ENCODE data around the gene RAB11FIP4.
A peak's percentile ranks its signal among the peaks of the same experiment; 100 is the strongest.

The RAB11FIP4 gene

DNA sequence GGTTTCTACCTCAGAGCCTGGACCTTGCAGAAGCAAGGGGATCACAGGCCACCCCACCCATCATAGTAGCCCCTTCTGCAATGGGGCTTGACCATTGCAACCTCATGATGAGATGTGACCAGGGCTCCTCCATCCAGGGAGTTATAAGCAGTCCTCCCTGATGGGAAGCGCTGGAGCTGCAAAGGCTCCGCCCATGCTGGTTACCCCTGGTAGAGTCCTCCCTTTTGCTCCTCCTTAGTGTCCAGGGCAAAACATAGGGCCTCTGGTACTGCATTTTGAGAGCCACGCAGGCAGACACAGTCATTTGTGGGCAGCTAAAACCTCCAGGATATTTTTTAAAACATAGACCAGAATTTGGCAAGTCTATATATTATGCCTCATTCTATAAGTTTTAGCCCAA is 161.1 kb downstream of the RAB11FIP4 start:
- no peak for DNase-seq

DNA sequence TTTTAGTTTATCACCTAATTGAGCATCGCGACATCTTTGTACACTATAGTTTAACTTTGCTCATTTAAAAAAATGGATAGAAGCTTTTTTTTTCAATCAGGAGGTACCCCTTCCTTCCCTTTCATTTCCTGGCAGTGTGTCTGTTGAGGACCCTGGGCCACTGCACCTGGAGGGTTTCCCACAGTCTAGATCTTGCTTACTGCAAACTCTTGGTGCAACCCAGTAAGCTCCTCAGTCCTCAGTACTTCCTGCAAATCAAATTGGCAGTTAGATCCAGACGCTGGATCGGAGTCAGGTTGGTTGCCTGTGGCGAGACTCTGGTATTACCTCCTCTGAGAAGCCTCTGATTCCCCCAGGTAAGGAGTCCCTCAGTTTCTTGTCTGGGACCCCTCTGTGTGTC is 162.0 kb downstream of the RAB11FIP4 start:
- no peak for DNase-seq

DNA sequence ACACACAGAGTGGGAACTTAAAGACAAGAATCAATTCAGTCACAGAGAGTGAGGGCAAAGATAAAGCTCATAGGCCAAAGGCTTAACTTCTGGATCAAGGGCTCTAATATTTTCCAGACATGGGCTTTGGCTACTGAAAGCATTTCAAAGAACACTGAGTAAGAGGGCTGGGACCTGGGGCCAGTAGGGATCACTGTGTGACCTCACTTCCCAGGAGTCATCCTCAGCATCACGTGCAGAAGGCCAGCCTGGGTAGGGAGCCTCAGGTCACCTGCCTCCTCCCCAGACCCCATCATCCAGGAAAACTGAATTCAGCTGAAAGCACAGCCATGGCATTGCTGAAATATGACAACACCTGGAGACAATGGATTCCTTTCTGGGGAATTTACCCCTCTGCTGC is 163.5 kb downstream of the RAB11FIP4 start:
- no peak for DNase-seq

DNA sequence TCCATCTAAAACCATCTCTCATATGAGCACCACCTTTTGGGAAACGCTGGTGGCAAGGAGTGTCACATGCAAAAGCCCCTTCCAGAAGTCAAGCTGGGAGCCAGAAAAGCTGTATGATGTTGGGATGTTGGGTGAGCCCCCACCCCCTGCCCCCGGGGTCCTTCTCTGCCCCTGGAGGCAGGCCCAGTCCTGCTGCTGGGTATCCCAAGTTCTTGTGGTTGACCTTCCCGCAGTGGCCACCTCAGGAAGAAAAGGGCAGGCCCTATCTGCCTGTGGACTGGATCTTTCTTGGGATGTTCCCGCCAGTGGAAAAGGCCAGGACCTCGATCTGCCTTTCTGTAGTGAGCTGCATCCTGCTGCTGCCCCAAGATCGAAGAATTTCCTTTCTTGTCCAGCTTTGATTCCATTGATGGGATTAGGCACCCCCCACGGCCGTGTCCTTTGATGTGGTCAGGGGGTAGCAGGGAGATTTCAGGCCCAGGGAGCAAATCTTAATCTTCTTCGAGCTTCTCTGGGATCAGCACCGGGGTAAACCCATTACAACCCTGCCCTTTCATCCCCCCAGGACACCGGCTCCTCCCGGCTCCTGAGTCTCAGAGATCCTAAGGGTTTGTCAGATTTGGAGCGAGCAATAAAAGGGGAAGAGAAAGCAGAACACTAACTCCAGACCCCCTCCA is 165.6 kb downstream of the RAB11FIP4 start:
- DNase-seq, result no peak

DNA sequence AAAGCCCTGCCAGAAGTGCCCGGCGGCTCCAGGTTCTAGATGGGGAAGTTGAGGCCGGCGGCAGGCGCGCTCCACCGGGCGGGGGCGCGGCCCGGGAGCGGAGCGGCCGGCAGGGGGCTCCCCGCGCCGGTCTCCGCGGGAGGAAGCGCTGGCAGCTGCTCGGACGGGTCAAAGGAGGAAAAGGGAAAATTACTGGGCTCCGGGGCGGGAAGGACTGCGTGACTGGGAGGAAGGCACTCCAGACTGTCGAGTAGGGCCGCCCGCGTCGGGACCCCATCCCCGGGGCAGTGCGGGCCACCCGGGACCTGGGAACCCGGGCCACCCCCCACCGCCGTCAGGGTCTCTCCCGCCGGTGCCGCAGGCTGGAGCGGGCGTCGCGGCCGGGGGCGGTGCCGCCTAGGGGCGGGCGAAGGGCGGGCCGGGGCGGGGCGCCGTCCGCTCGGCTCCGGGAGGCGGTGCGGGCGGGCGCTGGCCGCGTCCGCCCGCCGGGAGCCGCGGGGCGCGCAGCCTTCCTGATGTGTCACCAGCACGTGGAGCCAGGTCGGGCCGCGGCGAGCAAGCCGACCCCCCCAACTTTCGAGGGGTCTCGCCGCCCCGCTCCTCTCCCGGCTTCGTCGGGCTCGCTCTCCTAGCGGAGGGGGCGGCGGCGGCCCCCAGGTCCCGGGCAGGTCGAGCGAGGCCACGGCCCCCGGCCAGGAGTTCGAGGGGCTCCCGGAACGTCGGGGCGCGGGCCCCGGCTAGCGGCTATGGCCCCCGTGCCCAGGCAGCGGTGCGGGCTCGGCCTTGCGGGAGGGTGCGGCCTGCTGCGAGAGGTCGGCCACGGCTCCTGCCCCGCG is 167.5 kb downstream of the RAB11FIP4 start:
- DNase-seq, result peak; percentile 74

DNA sequence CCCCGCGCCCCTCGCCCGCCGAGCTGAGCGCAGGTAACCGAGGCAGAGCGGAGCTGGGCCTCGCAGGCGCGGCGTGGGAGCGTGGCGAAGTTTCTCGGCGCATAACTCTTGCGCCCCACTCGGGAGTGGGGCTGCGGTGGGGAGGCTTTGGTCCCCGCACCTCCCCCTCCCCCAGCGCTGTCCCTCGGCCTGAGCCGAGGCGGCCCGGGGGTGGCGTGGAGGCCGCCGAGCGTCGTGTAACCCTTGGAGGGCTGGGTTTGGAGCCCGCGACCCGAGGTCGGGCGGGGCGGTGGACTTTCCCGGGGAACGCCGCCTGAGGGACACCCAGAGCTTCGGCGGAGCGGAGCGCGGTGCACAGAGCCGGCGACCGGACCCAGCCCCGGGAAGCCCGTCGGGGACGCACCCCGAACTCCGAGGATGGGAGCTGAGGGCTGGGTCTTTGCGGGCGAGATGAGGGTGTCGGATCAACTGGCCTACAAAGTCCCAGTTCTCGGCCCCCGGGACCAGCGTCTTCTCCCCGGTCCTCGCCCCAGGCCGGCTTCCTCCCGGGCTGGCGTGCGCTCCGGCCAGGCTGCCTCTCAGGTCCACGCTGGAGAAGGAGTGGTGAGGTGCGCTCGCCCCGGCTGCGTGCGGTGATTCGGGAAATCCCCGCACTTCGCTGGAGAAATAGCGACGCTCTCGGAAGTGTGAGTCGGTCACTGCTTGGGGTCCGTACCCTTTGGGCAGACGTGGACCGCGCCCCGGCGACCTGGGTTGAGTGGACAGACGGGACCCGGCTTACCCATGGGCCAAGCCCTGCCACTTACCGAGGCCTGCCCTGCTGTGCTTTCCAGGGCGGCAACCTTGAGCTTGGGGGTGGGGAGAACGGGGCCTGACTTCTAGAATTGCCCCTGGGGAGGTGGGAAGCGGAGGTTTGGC is 168.4 kb downstream of the RAB11FIP4 start:
- DNase-seq, result no peak

DNA sequence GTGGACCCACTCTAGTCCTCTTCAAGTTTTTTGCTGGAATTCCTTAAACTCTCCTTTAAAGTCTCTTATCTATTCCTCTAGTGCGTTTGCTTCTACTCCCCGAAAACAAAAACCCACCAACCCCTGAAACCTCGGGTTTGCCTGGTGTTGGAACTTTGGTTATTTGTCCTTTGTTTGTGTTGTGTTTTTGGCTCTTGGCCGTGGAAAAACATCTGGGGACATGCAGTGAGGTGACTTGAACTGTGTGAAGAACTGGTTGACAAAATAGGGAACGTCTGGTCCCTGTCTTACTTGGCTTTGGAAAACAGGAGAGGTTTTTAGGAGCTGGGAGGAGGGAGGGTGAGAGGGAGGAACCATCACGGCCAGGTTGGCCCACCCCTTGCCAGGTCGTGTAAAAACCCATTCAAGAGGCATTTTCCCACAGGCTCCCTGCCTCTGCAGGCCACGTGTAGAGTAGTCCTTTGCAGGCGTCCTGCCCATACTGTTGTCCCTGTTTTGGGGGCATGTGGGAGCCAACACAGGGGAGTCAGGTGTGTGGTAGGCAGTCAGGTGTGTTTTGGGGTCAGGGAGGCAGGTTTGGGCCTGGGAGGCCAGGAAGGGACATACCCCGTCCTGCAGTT is 169.3 kb downstream of the RAB11FIP4 start:
- DNase-seq, result no peak

DNA sequence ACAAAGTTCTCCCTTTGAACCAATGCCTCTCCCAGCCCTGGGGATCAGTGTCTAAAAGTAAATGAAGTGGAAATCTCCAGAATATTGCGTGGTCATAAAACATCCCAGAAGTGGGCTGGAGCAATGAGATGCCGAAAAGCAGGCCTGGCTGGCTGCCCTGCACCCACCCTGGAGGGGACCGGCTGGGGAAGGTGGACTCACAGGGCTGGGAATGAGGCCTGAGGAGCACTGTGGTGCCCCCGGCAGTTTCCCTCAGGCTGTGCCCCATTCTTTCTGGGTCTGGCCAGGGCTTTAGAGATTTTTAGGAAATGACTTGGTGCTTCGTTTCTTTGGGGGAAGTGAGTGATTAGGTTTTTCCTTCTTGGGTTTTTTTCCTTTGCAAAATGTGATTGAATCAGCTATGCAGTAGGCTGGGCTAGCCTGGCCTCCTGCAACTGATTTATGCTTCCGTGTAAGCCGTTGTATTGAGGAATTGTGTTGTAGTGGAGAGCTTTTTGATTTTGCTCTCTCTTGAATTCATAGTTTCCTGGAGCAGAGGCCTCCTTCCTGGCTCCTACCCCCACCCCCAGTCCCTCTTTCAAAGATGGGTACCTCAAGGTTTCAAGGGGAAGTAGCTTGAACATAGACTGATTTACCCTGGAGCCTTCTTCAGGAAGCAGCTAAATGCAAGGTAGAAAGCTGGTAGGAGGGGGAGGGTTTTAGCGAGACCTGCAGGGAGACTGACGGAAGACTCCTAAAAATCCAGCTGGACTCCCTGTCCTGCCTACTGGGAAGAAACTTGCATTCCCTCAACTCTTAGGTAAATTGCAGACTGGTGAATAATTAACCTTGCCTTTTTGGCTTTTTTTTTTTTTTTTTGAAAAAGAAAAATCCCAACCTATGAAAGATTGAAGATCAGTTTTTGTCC is 170.2 kb downstream of the RAB11FIP4 start:
- DNase-seq, result no peak

DNA sequence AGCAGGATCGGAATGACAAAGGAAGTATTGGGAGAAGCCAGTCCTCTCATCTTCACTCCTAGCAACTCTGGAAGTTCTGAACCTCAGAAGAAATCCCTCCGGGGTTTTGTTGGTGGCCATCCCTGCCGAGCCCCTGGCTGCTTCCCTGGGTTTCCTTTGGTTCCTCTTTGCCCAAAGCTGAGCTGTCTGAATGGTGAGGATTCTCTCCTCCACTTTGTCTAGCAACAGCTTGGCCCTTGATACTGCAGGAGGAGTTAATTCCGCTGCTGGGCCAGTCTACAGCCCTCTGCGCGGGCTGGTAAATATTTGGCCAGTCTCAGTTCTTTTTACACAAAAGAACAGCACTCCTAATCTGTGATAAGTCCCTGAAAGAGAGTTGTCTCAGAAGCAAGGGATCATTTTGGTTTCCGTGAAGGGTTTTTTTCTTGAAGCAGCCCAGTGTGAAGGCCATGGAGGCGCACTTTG is 170.9 kb downstream of the RAB11FIP4 start:
- DNase-seq, result no peak

DNA sequence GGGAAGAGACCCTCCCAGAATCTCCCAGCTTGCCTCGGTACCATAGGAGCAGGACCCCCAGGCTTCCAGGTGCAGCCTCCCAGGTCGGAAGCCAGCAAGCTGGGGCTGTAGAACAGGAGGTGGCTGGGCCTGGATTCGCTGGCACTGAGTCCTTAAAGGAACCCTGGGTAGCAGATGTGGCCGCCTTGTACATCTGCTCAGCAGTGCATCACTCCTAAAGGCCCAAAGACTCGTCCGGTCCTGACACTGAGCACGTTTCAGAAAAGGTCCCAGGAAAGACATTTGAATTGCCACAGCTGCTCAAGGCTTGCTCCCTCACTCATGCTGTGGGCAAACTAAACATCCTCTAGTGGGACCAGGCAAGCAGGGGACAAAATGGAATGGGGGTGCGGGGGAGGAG is 172.8 kb downstream of the RAB11FIP4 start:
- no peak for DNase-seq

DNA sequence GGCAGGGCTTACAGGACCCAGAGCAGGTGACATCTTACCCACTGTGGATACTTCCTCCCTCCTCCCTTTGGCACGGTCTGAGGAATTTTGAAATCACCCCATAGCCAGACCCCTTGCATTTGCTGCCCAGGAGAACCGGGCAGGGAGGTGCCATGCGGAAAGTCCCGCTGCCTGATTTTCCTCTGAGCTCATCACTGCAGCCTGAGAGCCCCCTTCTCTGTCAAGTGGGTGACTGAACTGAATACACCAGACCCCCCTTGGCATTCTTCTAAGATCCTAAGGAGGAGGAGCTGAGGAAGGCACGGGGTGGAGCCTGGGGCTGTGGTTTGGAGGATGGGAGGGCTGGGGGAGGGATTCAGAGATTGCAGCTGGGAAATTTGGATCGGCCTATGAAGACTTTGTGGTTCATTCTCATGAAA is 173.4 kb downstream of the RAB11FIP4 start:
- no peak for DNase-seq

DNA sequence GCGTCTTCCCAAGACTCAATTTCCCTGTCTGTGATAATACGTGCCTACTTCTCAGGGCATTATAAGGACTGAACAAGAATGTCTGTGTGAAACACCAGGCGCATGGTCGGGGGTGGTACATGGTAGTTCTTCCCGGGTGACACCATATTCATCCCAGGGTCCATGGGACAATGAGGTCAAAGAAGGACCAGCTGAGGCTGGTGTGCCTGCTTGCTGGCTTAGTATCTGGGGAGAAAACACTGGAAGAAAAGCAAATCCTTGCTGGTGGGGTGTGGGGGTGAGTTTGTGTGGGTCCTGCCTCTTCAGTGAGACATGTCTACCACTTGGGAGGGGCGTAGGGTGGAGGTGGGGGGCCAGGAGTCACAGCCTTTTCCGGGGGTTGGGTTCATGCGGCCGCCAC is 174.2 kb downstream of the RAB11FIP4 start:
- no peak for DNase-seq

DNA sequence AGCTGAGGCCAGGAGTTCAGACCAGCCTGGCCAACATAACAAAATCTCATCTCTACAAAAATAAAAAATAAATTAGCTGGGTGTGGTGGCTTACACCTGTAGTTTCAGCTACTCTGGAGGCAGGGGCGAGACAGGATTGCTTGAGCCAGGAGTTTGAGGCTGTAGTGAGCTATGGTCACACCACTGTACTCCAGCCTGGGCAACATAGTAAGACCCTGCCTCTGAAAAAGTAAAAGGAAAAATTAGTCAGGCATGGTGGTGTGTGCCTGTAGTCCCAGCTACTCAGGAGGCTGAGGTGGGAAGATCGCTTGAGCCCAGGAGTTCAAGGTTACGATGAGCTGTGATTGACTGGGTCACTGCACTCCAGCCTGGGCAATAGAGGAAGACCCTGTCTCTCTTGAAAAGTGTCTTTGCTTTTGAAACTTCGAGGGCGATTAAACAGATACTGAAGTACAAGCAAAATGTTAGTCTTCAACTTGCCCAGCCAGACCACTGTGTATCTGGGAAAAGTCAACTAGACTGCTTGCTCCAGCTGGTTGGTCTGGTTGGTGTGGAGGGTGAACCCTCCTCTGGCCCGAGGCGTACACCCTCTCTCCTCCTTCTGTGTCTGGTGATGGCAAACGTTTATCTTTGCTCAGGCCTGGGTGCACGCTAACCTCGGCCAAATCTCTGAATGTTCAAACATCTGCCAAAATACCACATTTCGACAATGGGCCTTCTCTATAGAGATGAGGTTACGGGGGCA is 174.9 kb downstream of the RAB11FIP4 start:
- no peak for DNase-seq

DNA sequence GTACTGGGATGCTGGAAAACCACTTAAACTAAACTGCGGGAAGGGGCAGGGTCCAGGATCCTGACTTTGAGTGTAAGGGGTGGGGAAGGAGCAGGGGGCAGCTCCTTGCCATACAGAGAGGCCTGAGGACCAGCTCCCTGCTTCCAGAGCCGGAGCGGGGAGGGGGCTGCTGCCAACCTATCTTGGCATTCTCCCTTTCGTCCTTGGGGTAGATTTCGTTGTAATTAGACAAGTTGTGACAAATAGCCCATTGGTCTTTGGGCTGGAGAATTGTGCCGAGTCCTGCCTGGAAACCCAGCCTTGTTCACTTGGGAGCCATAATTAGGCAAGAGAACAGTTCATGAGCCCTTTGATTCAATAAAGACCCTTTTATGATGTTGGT is 175.5 kb downstream of the RAB11FIP4 start:
- no peak for DNase-seq

DNA sequence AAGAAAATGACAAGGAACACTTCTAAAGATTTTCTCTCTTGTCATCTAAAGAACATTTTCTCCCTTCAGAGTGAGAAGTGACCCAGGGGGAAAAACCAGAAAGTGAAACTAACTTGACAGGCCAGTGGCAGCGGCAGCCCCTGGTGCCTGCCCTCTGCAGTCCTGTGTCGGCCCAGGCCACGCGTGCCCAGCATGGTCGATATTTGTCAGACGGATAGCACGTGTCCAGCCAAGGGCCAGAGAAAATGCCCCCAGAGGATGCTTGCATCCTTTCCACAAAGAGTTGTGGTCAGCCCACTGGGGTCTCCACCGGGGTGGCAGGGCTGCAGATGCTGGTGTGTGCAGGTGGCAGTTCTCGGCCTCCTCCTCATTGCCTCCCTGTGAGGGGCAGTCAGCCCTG is 176.6 kb downstream of the RAB11FIP4 start:
- no peak for DNase-seq

DNA sequence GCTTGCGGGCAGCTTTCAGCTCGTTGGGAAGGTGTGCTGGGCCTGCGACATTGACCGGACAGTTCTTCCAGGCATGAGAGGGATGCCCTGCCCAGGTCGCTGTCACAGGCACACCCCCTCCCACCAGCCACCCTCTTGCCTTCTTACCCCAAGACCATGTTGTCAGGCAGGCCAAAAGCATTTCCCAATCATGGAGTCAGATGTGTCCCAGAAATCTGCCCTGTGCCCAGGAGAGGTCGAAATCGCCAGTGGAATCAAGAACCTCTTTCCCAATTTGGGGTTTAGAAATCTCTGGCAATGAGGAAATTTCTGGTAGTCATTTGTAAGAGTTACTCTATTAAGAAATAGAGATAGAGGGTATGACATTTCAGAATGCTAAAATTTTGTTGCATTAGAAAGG is 177.1 kb downstream of the RAB11FIP4 start:
- DNase-seq, result no peak

DNA sequence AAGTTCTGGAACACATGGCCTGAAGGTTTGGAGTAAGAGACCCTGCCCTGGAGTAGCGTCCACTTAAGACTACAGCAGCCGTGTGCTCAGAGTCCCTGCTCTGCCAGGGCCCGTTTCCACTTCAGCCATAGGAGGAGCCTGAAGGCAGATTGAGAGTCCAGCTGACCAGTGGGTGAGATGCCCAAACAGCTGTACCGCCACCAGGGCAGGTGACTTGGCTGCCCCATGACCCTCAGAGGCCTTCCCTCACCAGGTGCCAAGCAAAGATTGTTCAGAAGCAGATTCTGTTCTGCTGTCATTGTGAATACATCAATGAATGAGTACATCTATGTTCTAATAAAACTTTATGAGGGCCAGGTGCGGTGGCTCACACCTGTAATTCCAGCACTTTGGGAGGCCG is 178.8 kb downstream of the RAB11FIP4 start:
- no peak for DNase-seq

DNA sequence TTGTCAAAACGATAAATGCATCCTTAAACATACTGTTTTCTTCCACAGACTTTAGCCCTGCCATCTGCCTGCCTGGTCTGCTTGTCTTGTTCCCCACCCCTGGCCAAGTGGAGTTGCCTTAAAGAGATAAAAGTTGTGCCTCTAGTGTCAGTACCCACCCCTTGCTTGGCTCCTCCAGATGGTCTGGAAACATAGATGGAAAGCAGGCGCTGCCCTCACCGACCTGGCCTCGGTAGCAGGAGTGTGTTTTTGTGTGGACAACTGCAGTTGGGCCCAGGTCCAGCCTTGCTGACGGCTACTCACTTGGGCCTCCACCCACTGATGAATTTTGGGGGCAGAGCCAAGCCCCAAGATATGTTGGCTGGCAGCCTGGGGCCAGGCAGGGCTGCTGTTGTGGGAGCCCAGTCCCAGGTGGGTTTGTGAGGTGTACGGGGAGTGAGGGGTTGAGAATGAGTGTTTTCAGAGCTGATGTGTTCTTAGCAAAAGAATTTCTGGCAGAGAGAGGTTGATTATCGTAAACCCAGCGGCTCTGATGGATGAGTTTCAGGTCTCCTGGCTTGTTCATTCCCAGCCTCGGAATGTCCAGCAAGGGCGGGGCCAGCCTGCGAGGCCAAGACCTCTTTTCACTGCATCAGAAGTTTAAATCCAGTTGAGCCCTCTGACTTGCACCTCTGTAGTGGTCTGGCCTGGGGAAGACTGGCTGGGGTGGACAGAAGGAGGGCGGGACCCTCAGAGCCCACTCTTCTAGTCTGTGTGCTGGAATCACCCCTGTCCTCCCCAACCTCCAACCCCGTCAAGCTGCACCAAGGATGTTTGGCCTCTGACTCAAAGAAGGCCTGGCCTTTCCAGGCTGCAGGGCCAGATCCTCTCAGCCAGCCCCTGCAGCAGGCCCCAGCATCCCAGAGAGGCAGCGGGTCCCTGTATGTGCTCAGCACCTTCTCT is 179.7 kb downstream of the RAB11FIP4 start:
- no peak for DNase-seq

DNA sequence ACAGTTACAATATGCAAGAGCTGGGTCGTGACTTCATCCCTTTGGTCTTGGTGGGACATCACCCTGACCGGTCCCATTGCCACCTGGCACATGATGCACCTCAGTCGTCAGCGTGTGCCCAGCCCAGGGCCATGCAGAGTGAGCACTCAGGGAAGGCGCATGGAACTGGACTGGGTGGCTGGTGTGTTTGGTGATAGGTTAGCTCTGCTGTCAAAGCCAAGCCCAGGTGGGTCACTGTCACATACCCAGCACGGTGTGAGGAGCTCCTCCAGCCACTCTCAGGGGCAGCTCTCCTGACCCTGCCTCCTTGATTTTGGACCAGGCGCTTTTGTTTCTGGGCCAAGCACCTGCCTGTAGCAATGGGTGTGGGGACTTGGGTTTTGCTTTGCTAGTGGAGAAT is 180.9 kb downstream of the RAB11FIP4 start:
- no peak for DNase-seq

DNA sequence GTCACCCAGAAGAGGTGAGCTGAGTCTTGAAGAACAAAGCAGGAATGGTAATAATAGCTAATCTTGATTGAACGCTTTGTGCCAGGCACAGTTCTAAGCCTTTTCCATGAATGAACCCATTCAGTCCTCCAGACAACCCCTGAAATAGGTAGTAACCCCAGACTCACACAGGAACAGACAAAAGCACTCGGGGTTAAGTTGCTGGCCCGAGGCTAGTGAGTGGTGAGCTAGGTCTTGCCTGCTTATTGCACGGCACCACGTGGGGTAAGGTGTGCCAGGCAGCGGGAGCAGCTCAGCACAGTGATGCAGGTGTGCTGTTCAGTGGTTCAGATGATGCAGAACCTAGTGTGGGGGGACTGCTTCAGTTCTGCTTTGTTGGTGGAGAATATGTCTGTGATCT is 181.6 kb downstream of the RAB11FIP4 start:
- no peak for DNase-seq

Data from stimulated activated CD4-positive, alpha-beta T cell treated with anti-CD3 and anti-CD28 coated beads, Interleukin-15, amount 100 ng/mL, for 24 hours (primary cell).